ENCODE measurements around the gene RPP25. TPM values are rescaled to one million over a fixed set of nuclear protein-coding genes. Genes with fewer than 3 reads are reported as not detected.
"Not testable (repeated sequence)": the region's sequence is repeated elsewhere in the genome, so short reads cannot be mapped to it uniquely, and the experiment has no call there.

The RPP25 gene
- total RNA-seq, 5 donors from 2014 or later (not counting 1 experiment from before 2014, with no cell fraction given), result 0.79 to 4.2 (median 2.8) TPM

GRCh38 chr15:74951006-74951405, 5.6 kb downstream of the RPP25 start:
- WGBS (ENCODE audit: insufficient coverage), result 84% methylated on average over 3 of the region's 3 CpGs
- Histone ChIP-seq H3K36me3 (ENCODE audit: control insufficient read depth in 2 of 2, extremely low read depth in 1 of 2, insufficient read depth in 1 of 2, low read length in 1 of 2) (no peaks in the 10 kb centered on the region), H3K9me3 (no peaks in the 10 kb centered on the region), H3K4me3 (ENCODE audit: control insufficient read depth in 1 of 2, extremely low read depth in 1 of 2, low read length in 1 of 2) (no peak overlapping the region), H3K27ac (ENCODE audit: low read length) (no peak overlapping the region), H3K27me3 (replicated peaks in 1 of 2; ENCODE audit: control insufficient read depth in 2 of 2, extremely low read depth in 1 of 2, insufficient read depth in 2 of 2, low read length in 1 of 2) (peaks cover 2 to 34% of the 10 kb centered on the region in 2 experiments), H3K4me1 (ENCODE audit: control insufficient read depth in 1 of 2, extremely low read depth in 1 of 2, insufficient read depth in 2 of 2, low read length in 2 of 2) (peaks cover 3 to 14% of the 10 kb centered on the region in 2 experiments)
- Mint-ChIP-seq H3K9me3 (no peaks in the 10 kb centered on the region), H3K27ac (no peak overlapping the region), H3K4me1 (peaks cover 0 to 13% (median 7%) of the 10 kb centered on the region in 3 donors), H3K27me3 (no peaks in the 10 kb centered on the region), H3K36me3 (no peaks in the 10 kb centered on the region), H3K4me3 (no peak overlapping the region)
- ChIA-PET CTCF (interaction anchor here (0.6 to 2.1 kb wide), 13 partner anchors 9 to 417 kb away, joined by 3 to 15 read pairs (median 4); partner anchors contain the start of gene COX5A (in 1 of the 2)), POLR2A (no interaction called here)
- ATAC-seq (replicated peaks in 1 of 4) (no peak), DNase-seq (no peak)

- Histone ChIP-seq H3K4me1 (ENCODE audit: control insufficient read depth in 1 of 2, extremely low read depth in 1 of 2, insufficient read depth in 2 of 2, low read length in 2 of 2) (peaks cover 0 to 7% of the 10 kb centered on the region in 2 experiments), H3K4me3 (ENCODE audit: control insufficient read depth in 1 of 2, extremely low read depth in 1 of 2, low read length in 1 of 2) (no peak overlapping the region), H3K27ac (ENCODE audit: low read length) (no peak overlapping the region), H3K36me3 (ENCODE audit: control insufficient read depth in 2 of 2, extremely low read depth in 1 of 2, insufficient read depth in 1 of 2, low read length in 1 of 2) (no peaks in the 10 kb centered on the region), H3K9me3 (no peaks in the 10 kb centered on the region), H3K27me3 (replicated peaks in 1 of 2; ENCODE audit: control insufficient read depth in 2 of 2, extremely low read depth in 1 of 2, insufficient read depth in 2 of 2, low read length in 1 of 2) (peaks cover 0 to 27% of the 10 kb centered on the region in 2 experiments)
- DNase-seq (peak; percentile 39 to 88 (median 68)), ATAC-seq (replicated peaks in 1 of 4) (peak; percentile 89 to 93 (median 90))
- ChIA-PET CTCF (interaction anchor here (0.6 to 2.1 kb wide), 12 partner anchors 10 to 316 kb away, joined by 3 to 15 read pairs (median 6); partner anchors contain the start of gene COX5A (in 1 of the 2)), POLR2A (interaction anchor here in 1 of 2 donors (1.0 kb wide), 1 partner anchor 16 kb away, joined by 3 read pairs; no protein-coding TSS in a partner anchor)
- no peaks in the 10 kb centered on the region for H3K27me3 Mint-ChIP-seq
- WGBS (ENCODE audit: insufficient coverage), result 94% methylated on average over 3 of the region's 7 CpGs
- no peak overlapping the region for H3K4me3 Mint-ChIP-seq
- peaks cover 0 to 9% (median 3%) of the 10 kb centered on the region in 3 donors for H3K4me1 Mint-ChIP-seq
- H3K9me3 Mint-ChIP-seq, result no peaks in the 10 kb centered on the region
- H3K27ac Mint-ChIP-seq, result no peak overlapping the region
- no peaks in the 10 kb centered on the region for H3K36me3 Mint-ChIP-seq
Observed at GRCh38 chr15:74950078-74950908, 6.3 kb downstream of the RPP25 start.

DNA sequence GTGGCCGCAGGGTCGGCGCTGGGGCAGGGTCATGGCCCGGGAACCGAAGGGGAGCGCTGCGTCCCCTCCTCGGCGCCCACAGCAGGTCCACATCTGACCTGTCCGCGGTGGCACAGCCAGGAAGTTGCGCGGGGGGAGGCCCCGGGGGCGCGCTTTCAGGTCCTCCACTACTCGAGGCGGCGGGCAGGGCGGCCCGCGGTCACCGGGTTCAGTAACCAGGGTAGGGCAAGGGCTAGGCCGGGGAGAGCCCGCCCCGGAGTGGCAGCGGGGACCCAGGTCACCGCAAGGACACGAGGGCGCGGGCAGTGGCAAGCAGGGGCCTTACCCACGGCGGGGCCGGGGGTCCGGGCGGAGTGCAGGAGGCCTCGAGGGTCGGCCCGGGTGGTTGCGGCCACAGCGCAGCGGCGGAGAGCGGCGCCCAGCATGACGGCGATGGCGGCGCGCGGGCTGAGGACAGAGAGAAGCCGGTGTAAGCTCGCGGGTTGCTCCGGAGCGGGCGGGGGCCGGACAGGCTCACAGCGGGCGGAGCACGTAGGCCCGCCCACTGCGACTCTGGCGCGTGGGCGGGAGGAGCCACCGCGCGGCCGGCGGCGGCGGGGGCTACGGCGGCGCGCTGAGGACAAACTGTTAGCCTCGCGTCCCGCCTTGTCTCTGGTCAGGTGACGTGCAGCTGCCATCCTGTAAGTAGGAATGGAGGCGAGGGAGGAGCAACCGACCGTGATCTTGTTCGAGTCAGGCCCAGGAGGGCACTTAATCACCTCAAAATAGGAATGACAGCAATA, 18.8 kb downstream of the RPP25 start, which contains the start of gene COX5A:
Gene COX5A (minus strand): TSS at position 484 of the 782 bp plus-strand sequence. CDS start 59 bp downstream, at position 425.
- Histone ChIP-seq H3K4me1 (ENCODE audit: control insufficient read depth in 1 of 2, extremely low read depth in 1 of 2, insufficient read depth in 2 of 2, low read length in 2 of 2) (peaks cover 7 to 30% of the 10 kb centered on the region in 2 experiments), H3K4me3 (ENCODE audit: control insufficient read depth in 1 of 2, extremely low read depth in 1 of 2, low read length in 1 of 2) (peak within 1 kb of the TSS; percentile 82 to 83), H3K36me3 (ENCODE audit: control insufficient read depth in 2 of 2, extremely low read depth in 1 of 2, insufficient read depth in 1 of 2, low read length in 1 of 2) (no peaks in the 10 kb centered on the region), H3K9me3 (no peaks in the 10 kb centered on the region), H3K27me3 (replicated peaks in 1 of 2; ENCODE audit: control insufficient read depth in 2 of 2, extremely low read depth in 1 of 2, insufficient read depth in 2 of 2, low read length in 1 of 2) (no peaks in the 10 kb centered on the region), H3K27ac (ENCODE audit: low read length) (peak within 1 kb of the TSS; percentile 40)
- Mint-ChIP-seq H3K27ac (peak within 1 kb of the TSS; percentile 85 to 91), H3K27me3 (no peaks in the 10 kb centered on the region), H3K36me3 (no peaks in the 10 kb centered on the region), H3K4me1 (peaks cover 34 to 37% (median 34%) of the 10 kb centered on the region in 3 donors), H3K9me3 (no peaks in the 10 kb centered on the region), H3K4me3 (peak within 1 kb of the TSS; percentile 88 to 89 (median 89))
- ChIA-PET CTCF (interaction anchor here in 1 of 2 donors (0.6 to 1.2 kb wide), 8 partner anchors 10 to 430 kb away, joined by 3 to 5 read pairs (median 3); partner anchors contain the start of genes MAN2C1 and RPP25), POLR2A (interaction anchor here in 1 of 2 donors (0.6 kb wide), 1 partner anchor 31 kb away, joined by 3 read pairs; no protein-coding TSS in a partner anchor)
- under 1% methylated on average over 79 of the region's 85 CpGs for WGBS (ENCODE audit: insufficient coverage)
- ATAC-seq (replicated peaks in 1 of 4), result peak; percentile 94 to 98 (median 98)
- DNase-seq, result peak; percentile 79 to 97 (median 91)

DNA sequence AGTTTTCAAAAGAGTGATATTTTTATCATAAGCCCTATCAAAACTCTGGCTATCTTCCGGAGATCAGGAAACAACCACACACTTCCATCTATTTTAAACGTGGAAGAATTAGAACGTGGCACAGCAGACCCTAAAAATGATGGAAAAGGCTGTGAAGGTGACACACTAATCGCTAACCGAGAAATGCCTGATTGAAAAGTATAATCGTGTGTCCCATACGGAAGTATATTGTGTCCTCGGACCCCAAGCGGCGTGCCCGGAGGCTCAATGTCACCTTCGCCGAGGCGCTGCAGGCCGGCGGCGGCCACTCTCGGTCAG, 19.3 kb downstream of the RPP25 start:
- ATAC-seq (replicated peaks in 1 of 4) (peak in 2 of 4 experiments; percentile 3 to 6), DNase-seq (no peak)
- 2% methylated on average over 15 of the region's 18 CpGs for WGBS (ENCODE audit: insufficient coverage)
- Mint-ChIP-seq H3K36me3 (no peaks in the 10 kb centered on the region), H3K4me3 (peak overlapping the region; percentile 88 to 89 (median 89)), H3K9me3 (no peaks in the 10 kb centered on the region), H3K27me3 (no peaks in the 10 kb centered on the region), H3K27ac (peak overlapping the region; percentile 66 to 85), H3K4me1 (peaks cover 34 to 40% (median 37%) of the 10 kb centered on the region in 3 donors)
- H3K4me1 ChIP-seq (ENCODE audit: control insufficient read depth in 1 of 2, extremely low read depth in 1 of 2, insufficient read depth in 2 of 2, low read length in 2 of 2), result peaks cover 7 to 30% of the 10 kb centered on the region in 2 experiments
- no peaks in the 10 kb centered on the region for H3K9me3 ChIP-seq
- no peak overlapping the region for H3K27ac ChIP-seq (ENCODE audit: low read length)
- H3K4me3 ChIP-seq (ENCODE audit: control insufficient read depth in 1 of 2, extremely low read depth in 1 of 2, low read length in 1 of 2), result peak overlapping the region; percentile 82 to 83
- H3K36me3 ChIP-seq (ENCODE audit: control insufficient read depth in 2 of 2, extremely low read depth in 1 of 2, insufficient read depth in 1 of 2, low read length in 1 of 2), result no peaks in the 10 kb centered on the region
- ChIA-PET POLR2A (no interaction called here), CTCF (interaction anchor here in 1 of 2 donors (1.0 to 1.2 kb wide), 5 partner anchors 10 to 431 kb away, joined by 3 to 5 read pairs (median 3); partner anchors contain the start of gene MAN2C1)
- no peaks in the 10 kb centered on the region for H3K27me3 ChIP-seq (replicated peaks in 1 of 2; ENCODE audit: control insufficient read depth in 2 of 2, extremely low read depth in 1 of 2, insufficient read depth in 2 of 2, low read length in 1 of 2)

- H3K4me3 Mint-ChIP-seq, result peak overlapping the region in 2 of 3 donors; percentile 48 to 63
- CTCF ChIA-PET, result interaction anchor here in 1 of 2 donors (0.9 to 1.0 kb wide), 2 partner anchors 12 to 33 kb away, joined by 3 to 4 read pairs; no protein-coding TSS in a partner anchor
- DNase-seq, result not testable (repeated sequence)
Observed at GRCh38 chr15:74935193-74935592, 21.4 kb downstream of the RPP25 start.

More at GRCh38 chr15:74935193-74935592, 21.4 kb downstream of the RPP25 start:
- H3K27ac Mint-ChIP-seq, result peak overlapping the region in 1 of 2 donors; percentile 22
- not testable (repeated sequence) for H3K36me3 Mint-ChIP-seq; H3K27ac ChIP-seq (ENCODE audit: low read length); H3K4me3 ChIP-seq (ENCODE audit: control insufficient read depth in 1 of 2, extremely low read depth in 1 of 2, low read length in 1 of 2); H3K9me3 ChIP-seq; ATAC-seq (replicated peaks in 1 of 4); H3K27me3 ChIP-seq (replicated peaks in 1 of 2; ENCODE audit: control insufficient read depth in 2 of 2, extremely low read depth in 1 of 2, insufficient read depth in 2 of 2, low read length in 1 of 2); H3K36me3 ChIP-seq (ENCODE audit: control insufficient read depth in 2 of 2, extremely low read depth in 1 of 2, insufficient read depth in 1 of 2, low read length in 1 of 2); H3K9me3 Mint-ChIP-seq; H3K27me3 Mint-ChIP-seq
- POLR2A ChIA-PET, result interaction anchor here in 1 of 2 donors (0.6 to 0.9 kb wide), 3 partner anchors 15 to 25 kb away, joined by 3 read pairs; no protein-coding TSS in a partner anchor
- H3K4me1 ChIP-seq (ENCODE audit: control insufficient read depth in 1 of 2, extremely low read depth in 1 of 2, insufficient read depth in 2 of 2, low read length in 2 of 2), result peaks cover 7 to 30% of the 10 kb centered on the region in 2 experiments
- peaks cover 34 to 42% (median 39%) of the 10 kb centered on the region in 3 donors for H3K4me1 Mint-ChIP-seq
- WGBS (ENCODE audit: insufficient coverage), result no CpG with 5 or more reads among the region's 3 CpGs
